Testis (tissue), 2 donors: Measurements from ENCODE around the gene ATP1B2.

Experiments
- POLR2A ChIP-seq: fragments of 450-650 bp; IDR thresholded peaks from one replicate; pipeline ENCODE4 v1.6.1; 2017; ENCODE audit warnings: antibody characterized with exemption, mild to moderate bottlenecking, moderate library complexity
- TF ChIP-seq, protein P1 (sequence below), 3 experiments: fragments of 450-650 bp in 2 of 3; fragments of 200-600 bp in 1 of 3; sonication (generic) in 1 of 3; IDR thresholded peaks; one replicate each; pipeline ENCODE4 v1.5.1; 2016 to 2019; ENCODE audit warnings: antibody characterized with exemption in 3 of 3, mild to moderate bottlenecking in 2 of 3, moderate library complexity in 1 of 3

DNA sequence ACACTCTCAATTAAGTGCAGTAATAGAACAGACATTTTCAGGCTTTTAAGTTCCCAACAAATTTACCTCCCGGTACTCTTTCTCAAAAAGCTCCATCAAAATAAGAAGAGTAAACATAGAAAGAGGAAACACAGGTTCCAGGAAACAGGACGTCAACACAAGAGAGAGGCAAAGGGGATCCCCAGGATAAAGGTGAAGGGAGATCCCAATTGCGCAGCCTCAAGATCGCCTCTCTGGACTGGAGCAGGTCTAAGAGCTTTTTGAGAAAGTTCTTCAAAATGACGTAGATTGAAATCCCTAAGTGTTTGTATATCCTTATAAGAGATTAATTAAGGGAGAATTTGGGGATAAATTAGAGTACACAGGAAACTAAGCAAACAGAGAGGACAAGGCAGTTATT, 32.1 kb upstream of the ATP1B2 start:
- TF ChIP-seq, protein P1, sequence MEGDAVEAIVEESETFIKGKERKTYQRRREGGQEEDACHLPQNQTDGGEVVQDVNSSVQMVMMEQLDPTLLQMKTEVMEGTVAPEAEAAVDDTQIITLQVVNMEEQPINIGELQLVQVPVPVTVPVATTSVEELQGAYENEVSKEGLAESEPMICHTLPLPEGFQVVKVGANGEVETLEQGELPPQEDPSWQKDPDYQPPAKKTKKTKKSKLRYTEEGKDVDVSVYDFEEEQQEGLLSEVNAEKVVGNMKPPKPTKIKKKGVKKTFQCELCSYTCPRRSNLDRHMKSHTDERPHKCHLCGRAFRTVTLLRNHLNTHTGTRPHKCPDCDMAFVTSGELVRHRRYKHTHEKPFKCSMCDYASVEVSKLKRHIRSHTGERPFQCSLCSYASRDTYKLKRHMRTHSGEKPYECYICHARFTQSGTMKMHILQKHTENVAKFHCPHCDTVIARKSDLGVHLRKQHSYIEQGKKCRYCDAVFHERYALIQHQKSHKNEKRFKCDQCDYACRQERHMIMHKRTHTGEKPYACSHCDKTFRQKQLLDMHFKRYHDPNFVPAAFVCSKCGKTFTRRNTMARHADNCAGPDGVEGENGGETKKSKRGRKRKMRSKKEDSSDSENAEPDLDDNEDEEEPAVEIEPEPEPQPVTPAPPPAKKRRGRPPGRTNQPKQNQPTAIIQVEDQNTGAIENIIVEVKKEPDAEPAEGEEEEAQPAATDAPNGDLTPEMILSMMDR (IDR thresholded peaks at IDR 0.05): no peak
- TF ChIP-seq POLR2A: no peak
